Cerebellar cortex (tissue), 1 donor: ENCODE measurements around the gene NEURL2.

Experiments
- DNase-seq: peaks from one replicate; pipeline ENCODE4 v3.0.0-alpha.2; 2015; ENCODE audit warnings: low spot score

Gene NEURL2

DNA sequence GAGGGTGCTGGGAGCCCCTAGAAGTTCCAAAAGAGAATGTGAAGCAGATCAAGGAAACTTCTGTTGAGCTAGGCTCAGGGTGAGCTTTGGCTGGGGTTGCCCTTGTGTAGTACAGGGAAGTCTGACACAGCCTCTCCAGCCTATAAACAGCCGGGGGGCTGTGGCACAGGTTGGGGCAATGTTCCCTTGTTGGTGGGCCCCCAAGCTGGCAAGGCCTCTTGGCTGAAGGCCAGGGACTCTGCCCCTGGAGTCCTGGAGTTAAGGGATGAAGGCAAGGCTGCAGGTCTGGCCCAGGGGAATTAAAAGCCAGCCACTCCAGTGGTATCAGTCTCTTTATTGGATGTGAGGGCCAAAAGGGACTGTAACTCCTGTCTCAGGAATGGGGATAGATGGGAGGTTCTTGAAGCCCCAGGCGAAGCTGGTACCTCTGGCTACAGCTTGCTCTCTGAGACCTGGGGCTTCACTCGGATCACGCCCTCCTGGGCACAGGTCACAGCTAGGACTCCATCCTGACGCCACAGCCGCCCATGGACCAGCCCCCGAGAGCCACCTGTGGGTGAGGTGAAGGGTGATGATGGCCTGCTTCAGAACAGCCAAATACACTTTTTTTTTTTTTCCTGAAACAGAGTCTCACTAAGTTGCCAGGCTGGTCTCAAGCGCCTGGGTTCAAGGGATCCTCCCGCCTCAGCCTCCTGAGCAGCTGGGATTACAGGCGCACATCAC, 49.4 kb downstream of the NEURL2 start:
- no peak for DNase-seq

DNA sequence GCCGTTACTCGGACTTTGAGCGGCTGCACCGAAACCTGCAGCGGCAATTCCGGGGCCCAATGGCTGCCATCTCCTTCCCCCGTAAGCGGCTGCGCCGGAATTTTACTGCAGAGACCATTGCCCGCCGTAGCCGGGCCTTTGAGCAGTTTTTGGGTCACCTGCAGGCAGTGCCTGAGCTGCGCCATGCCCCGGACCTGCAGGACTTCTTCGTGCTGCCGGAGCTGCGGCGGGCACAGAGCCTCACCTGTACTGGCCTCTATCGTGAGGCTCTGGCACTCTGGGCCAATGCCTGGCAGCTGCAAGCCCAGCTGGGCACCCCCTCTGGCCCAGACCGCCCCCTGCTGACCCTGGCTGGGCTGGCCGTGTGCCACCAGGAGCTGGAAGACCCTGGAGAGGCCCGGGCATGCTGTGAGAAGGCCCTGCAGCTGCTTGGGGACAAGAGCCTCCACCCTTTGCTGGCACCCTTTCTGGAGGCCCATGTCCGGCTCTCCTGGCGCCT, 50.3 kb downstream of the NEURL2 start:
- DNase-seq: no peak
